NOMO-1 (cell line): Measurements from ENCODE around the gene SLC2A8.

Experiments used
- DNase-seq, 2 experiments: peaks; one replicate each; lab custom pipeline; 2025; ENCODE audit not compliant: unreplicated experiment in 2 of 2; lab: John Stamatoyannopoulos, UW

Gene SLC2A8

GRCh38 chr9:127451858-127452656 is 55.1 kb downstream of the SLC2A8 start:
- DNase-seq, result peak; percentile 32 to 33

- DNase-seq, result no peak
Measured at GRCh38 chr9:127452691-127453090, 55.7 kb downstream of the SLC2A8 start.

GRCh38 chr9:127455324-127455992 is 58.5 kb downstream of the SLC2A8 start:
- peak; percentile 74 to 96 for DNase-seq

GRCh38 chr9:127457191-127457878 is 60.4 kb downstream of the SLC2A8 start:
- no peak for DNase-seq
